Mammary epithelial cell (primary cell): ENCODE measurements around the gene ADAM33.

Experiments used
- EZH2 ChIP-seq: IDR thresholded peaks from 2 replicates; pipeline ENCODE4 v1.6.1; 2012; ENCODE audit warnings: low read length, inconsistent platforms, borderline replicate concordance
- TF ChIP-seq, protein P1 (sequence below), 2 donors: IDR thresholded peaks in 1 of 2; conservative IDR thresholded peaks in 1 of 2; 2 replicates each; pipeline ENCODE4 v1.5.1; 2011 to 2012; ENCODE audit warnings: inconsistent platforms in 2 of 2, low read length in 2 of 2, mild to moderate bottlenecking in 2 of 2, control low read depth in 1 of 2, low read depth in 1 of 2; ENCODE audit not compliant: insufficient read depth in 1 of 2; ENCODE audit errors: extremely low read depth in 1 of 2

GRCh38 chr20:3680701-3681351 is 984 bp downstream of the ADAM33 start:
- no peak for TF ChIP-seq EZH2
- TF ChIP-seq, protein P1, sequence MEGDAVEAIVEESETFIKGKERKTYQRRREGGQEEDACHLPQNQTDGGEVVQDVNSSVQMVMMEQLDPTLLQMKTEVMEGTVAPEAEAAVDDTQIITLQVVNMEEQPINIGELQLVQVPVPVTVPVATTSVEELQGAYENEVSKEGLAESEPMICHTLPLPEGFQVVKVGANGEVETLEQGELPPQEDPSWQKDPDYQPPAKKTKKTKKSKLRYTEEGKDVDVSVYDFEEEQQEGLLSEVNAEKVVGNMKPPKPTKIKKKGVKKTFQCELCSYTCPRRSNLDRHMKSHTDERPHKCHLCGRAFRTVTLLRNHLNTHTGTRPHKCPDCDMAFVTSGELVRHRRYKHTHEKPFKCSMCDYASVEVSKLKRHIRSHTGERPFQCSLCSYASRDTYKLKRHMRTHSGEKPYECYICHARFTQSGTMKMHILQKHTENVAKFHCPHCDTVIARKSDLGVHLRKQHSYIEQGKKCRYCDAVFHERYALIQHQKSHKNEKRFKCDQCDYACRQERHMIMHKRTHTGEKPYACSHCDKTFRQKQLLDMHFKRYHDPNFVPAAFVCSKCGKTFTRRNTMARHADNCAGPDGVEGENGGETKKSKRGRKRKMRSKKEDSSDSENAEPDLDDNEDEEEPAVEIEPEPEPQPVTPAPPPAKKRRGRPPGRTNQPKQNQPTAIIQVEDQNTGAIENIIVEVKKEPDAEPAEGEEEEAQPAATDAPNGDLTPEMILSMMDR (conservative IDR thresholded peaks at IDR 0.05 in 1 of 2, IDR thresholded peaks at IDR 0.05 in 1 of 2; ENCODE audit: extremely low read depth in 1 of 2, insufficient read depth in 1 of 2, low read depth in 1 of 2, low read length in 2 of 2): no peak
